Measurements from ENCODE around the gene ABCA13. TPM values are rescaled to one million over a fixed set of nuclear protein-coding genes. Genes with fewer than 3 reads are reported as not detected.

Gene ABCA13
- total RNA-seq, 1 experiment from 2014 or later, result not detected

- ChIA-PET RAD21 (ENCODE audit: low non-redundant PET in 1 of 2, low total read pairs in 2 of 2, uncharacterized antibody in 2 of 2, unreplicated experiment in 2 of 2) (no interaction called here), CTCF (no interaction called here), POLR2A (no interaction called here)
- no peaks in the 10 kb centered on the region for H3K9me2 ChIP-seq (ENCODE audit: insufficient read depth)
- no peaks in the 10 kb centered on the region for H3K27me3 ChIP-seq (ENCODE audit: insufficient read depth, low read length)
- no peak overlapping the region for H3K27ac ChIP-seq (ENCODE audit: low read depth, low read length)
- H3K4me3 ChIP-seq (replicated peaks in 1 of 2; ENCODE audit: low read depth in 1 of 2, low read length in 2 of 2), result no peak overlapping the region
- intact Hi-C loops (cut with micrococcal nuclease), result no loop called here
- ATAC-seq (no peak), DNase-seq (ENCODE audit: low read depth, low spot score) (no peak)
- no peaks in the 10 kb centered on the region for H3K4me1 ChIP-seq (ENCODE audit: control insufficient read depth in 1 of 2, insufficient read depth in 2 of 2, low read length in 2 of 2)
- H4K20me1 ChIP-seq (ENCODE audit: insufficient read depth), result no peaks in the 10 kb centered on the region
- H3K4me2 ChIP-seq (ENCODE audit: low read length), result no peak overlapping the region
- BruUV-seq (replicated peaks), result no TSS peak
- H3K9ac ChIP-seq (ENCODE audit: low read length), result no peak overlapping the region
- no peaks in the 10 kb centered on the region for H3K36me3 ChIP-seq (ENCODE audit: control insufficient read depth in 1 of 2, insufficient read depth in 2 of 2, low read length in 2 of 2)
- no peak overlapping the region for H2AFZ ChIP-seq (ENCODE audit: low read depth, low read length, poor library complexity, severe bottlenecking)
- TF ChIP-seq POLR2AphosphoS5 (IDR thresholded peaks at IDR 0.05; ENCODE audit: low read depth, low read length) (no peak), ZBTB33 (IDR thresholded peaks at IDR 0.05; ENCODE audit: extremely low read depth, insufficient replicate concordance, low read length) (no peak), ATF3 (IDR thresholded peaks at IDR 0.05) (no peak), ZFX (IDR thresholded peaks at IDR 0.05) (no peak), YY1 (IDR thresholded peaks at IDR 0.05; ENCODE audit: extremely low read depth, insufficient replicate concordance, low read depth, low read length) (no peak), EGR1 (IDR thresholded peaks at IDR 0.05; ENCODE audit: low read depth) (no peak), EZH2phosphoT487 (IDR thresholded peaks at IDR 0.05; ENCODE audit: borderline replicate concordance) (no peak), SRF (IDR thresholded peaks at IDR 0.05; ENCODE audit: low read depth) (no peak), POLR2A (IDR thresholded peaks at IDR 0.05; ENCODE audit: borderline replicate concordance, extremely low read depth, insufficient read depth, insufficient read length) (no peak), ZNF274 (IDR thresholded peaks at IDR 0.05; ENCODE audit: low read depth, low read length) (no peak), MAX (IDR thresholded peaks at IDR 0.05) (no peak), SP1 (IDR thresholded peaks at IDR 0.05; ENCODE audit: low read depth) (no peak), CEBPB (IDR thresholded peaks at IDR 0.05; ENCODE audit: low read depth) (no peak), FOSL1 (IDR thresholded peaks at IDR 0.05; ENCODE audit: low read depth) (no peak), JUND (IDR thresholded peaks at IDR 0.05) (no peak)
- no peaks in the 10 kb centered on the region for H3K79me2 ChIP-seq (ENCODE audit: insufficient read depth, low read length)
- no peaks in the 10 kb centered on the region for H3K9me3 ChIP-seq (ENCODE audit: control insufficient read depth in 1 of 2, insufficient read depth in 1 of 2, low read depth in 1 of 2, low read length in 2 of 2)
Observed at GRCh38 chr7:48317360-48317759, 146.1 kb downstream of the ABCA13 start.
